K562 (cell line): ENCODE results near the gene SUN5. TPM values are rescaled to one million over a fixed set of nuclear protein-coding genes. Genes with fewer than 3 reads are reported as not detected.

ENCODE experiments used
- ATAC-seq: fragments of 200-7000 bp; cut with Tn5 transposase; 3 replicates; pipeline ENCODE4 v1.9.1; 2020; ENCODE audit warnings: moderate library complexity
- BruUV-seq: library from RNA; stranded (reverse); fragments of 400-500 nt; replicated peaks from 2 replicates; lab custom pipeline; 2021; lab: Mats Ljungman, UMichigan
- CTCF ChIA-PET: fragments of 300-600 bp; formaldehyde crosslinking; extraction: SDS; loops from one replicate; lab custom pipeline; 2021; ENCODE audit warnings: low intra/inter-chr PET ratio; lab: Yijun Ruan, JAX
- POLR2A ChIA-PET: fragments of 300-600, 350-650 bp; sonication (Branson Sonifier 250); formaldehyde crosslinking; extraction: SDS; loops from one replicate; lab custom pipeline; 2021; ENCODE audit warnings: antibody characterized with exemption, inconsistent platforms; lab: Yijun Ruan, JAX
- DNase-seq, 4 experiments: peaks; one replicate each; pipeline versions ENCODE4 v3.0.0 to v3.0.0-alpha.2; 2011 to 2018; ENCODE audit warnings: low spot score in 3 of 4, mixed read lengths in 3 of 4; ENCODE audit errors: extremely low read depth in 1 of 4
- FAIRE-seq: peaks from 2 replicates; lab custom pipeline; 2011; peaks lifted over from hg19 to GRCh38; lab: Jason Lieb, UNC
- H2AFZ ChIP-seq: 2 replicates; pipeline ENCODE4 v1.6.0; 2011; ENCODE audit warnings: low read depth, low read length, control low read depth, inconsistent platforms
- H3K27ac ChIP-seq: fragments of 200-600 bp; 3 replicates; pipeline ENCODE4 v1.8.0; 2011; ENCODE audit warnings: low read depth, mild to moderate bottlenecking, control low read depth, inconsistent platforms, low read length, moderate library complexity, mixed read lengths; ENCODE audit errors: extremely low read depth
- H3K27me3 ChIP-seq, 2 experiments: fragments of 300-600 bp in 1 of 2; 2 replicates in 1 of 2; 3 replicates in 1 of 2; pipeline versions ENCODE4 v1.6.0 to v1.8.0; 2011; ENCODE audit warnings: inconsistent platforms in 2 of 2, low read length in 2 of 2, mild to moderate bottlenecking in 1 of 2, mixed read lengths in 1 of 2, moderate library complexity in 1 of 2; ENCODE audit not compliant: control insufficient read depth in 2 of 2, insufficient read depth in 2 of 2
- H3K36me3 ChIP-seq: fragments of 300-600 bp; 3 replicates; pipeline ENCODE4 v1.8.0; 2011; ENCODE audit warnings: mild to moderate bottlenecking, low read length, inconsistent platforms; ENCODE audit not compliant: control insufficient read depth, insufficient read depth
- H3K4me1 ChIP-seq, 2 experiments: fragments of 200-600 bp in 1 of 2; replicated peaks in 1 of 2; 2 replicates in 1 of 2; 3 replicates in 1 of 2; pipeline versions ENCODE4 v1.5.1 to v1.8.0; 2011; ENCODE audit warnings: inconsistent platforms in 2 of 2, low read length in 2 of 2, mild to moderate bottlenecking in 1 of 2, mixed read lengths in 1 of 2, moderate library complexity in 1 of 2; ENCODE audit not compliant: control insufficient read depth in 2 of 2, insufficient read depth in 2 of 2
- H3K4me2 ChIP-seq: 2 replicates; pipeline ENCODE4 v1.6.1; 2011; ENCODE audit warnings: low read length, control low read depth, inconsistent platforms, mixed read lengths; ENCODE audit not compliant: insufficient read depth
- H3K4me3 ChIP-seq: fragments of 200-600 bp; sonication (generic), shearing (Covaris generic); 2 replicates; pipeline ENCODE4 v1.5.1; 2016; ENCODE audit warnings: control low read depth, inconsistent platforms
- H3K79me2 ChIP-seq: fragments of 200-600 bp; 3 replicates; pipeline ENCODE4 v1.8.0; 2011; ENCODE audit warnings: low read length, inconsistent platforms; ENCODE audit not compliant: control insufficient read depth, insufficient read depth
- H3K9ac ChIP-seq, 2 experiments: 2 replicates each; pipeline versions ENCODE4 v1.6.0 to v1.6.1; 2011; ENCODE audit warnings: low read depth in 2 of 2, low read length in 2 of 2, control low read depth in 1 of 2, inconsistent platforms in 1 of 2, mild to moderate bottlenecking in 1 of 2, mixed read lengths in 1 of 2; ENCODE audit not compliant: insufficient read depth in 1 of 2
- H3K9me1 ChIP-seq: one replicate; pipeline ENCODE4 v1.6.0; 2011; ENCODE audit warnings: inconsistent platforms, mild to moderate bottlenecking, low read length, moderate library complexity; ENCODE audit not compliant: control insufficient read depth, insufficient read depth
- H3K9me3 ChIP-seq: replicated peaks from 2 replicates; pipeline ENCODE4 v1.5.1; 2011; ENCODE audit warnings: low read depth, low read length, inconsistent platforms; ENCODE audit not compliant: control insufficient read depth, insufficient read depth
- H4K20me1 ChIP-seq: replicated peaks from 2 replicates; pipeline ENCODE4 v1.6.1; 2011; ENCODE audit warnings: low read length, inconsistent platforms, mixed read lengths; ENCODE audit not compliant: control insufficient read depth, insufficient read depth
- ATF7 ChIP-seq: fragments of 450-650 bp; IDR thresholded peaks from 2 replicates; pipeline ENCODE4 v1.7.1; 2014; ENCODE audit warnings: mild to moderate bottlenecking, moderate library complexity
- EP400 ChIP-seq: fragments of 450-650 bp; IDR thresholded peaks from 2 replicates; pipeline ENCODE4 v1.6.1; 2017; ENCODE audit warnings: antibody characterized with exemption, mild to moderate bottlenecking, moderate library complexity
- FOSL1 ChIP-seq: fragments of 200-800 bp; sonication (Bioruptor generic); conservative IDR thresholded peaks from 2 replicates; pipeline ENCODE4 v1.6.1; 2016; ENCODE audit warnings: missing genetic modification characterization, missing compliant biosample characterization
- FOXP1 ChIP-seq: sonication (generic); formaldehyde crosslinking; IDR thresholded peaks from 2 replicates; pipeline ENCODE4 v1.8.0; 2022; ENCODE audit warnings: mild to moderate bottlenecking, missing genetic modification reagents
- NBN ChIP-seq: fragments of 450-650 bp; IDR thresholded peaks from 2 replicates; pipeline ENCODE4 v1.6.1; 2016; ENCODE audit warnings: low read depth, mild to moderate bottlenecking
- NFE2 ChIP-seq: IDR thresholded peaks from 2 replicates; pipeline ENCODE4 v1.6.1; 2014; ENCODE audit warnings: antibody characterized with exemption, low read depth
- NR2C1 ChIP-seq, 2 experiments: fragments of 450-650 bp; IDR thresholded peaks; 2 replicates each; pipeline ENCODE4 v1.6.1; 2017; ENCODE audit warnings: mild to moderate bottlenecking in 2 of 2, antibody characterized with exemption in 1 of 2, inconsistent platforms in 1 of 2, missing compliant biosample characterization in 1 of 2, missing genetic modification characterization in 1 of 2
- SAFB2 ChIP-seq: fragments of 200-400 bp; formaldehyde crosslinking; IDR thresholded peaks from 2 replicates; pipeline ENCODE4 v1.6.1; 2018; ENCODE audit warnings: borderline replicate concordance, low read length, low read depth, moderate library complexity; ENCODE audit not compliant: severe bottlenecking
- THRAP3 ChIP-seq: fragments of 450-650 bp; IDR thresholded peaks from 2 replicates; pipeline ENCODE4 v1.6.1; 2016; ENCODE audit warnings: mild to moderate bottlenecking, inconsistent platforms, borderline replicate concordance
- UBTF ChIP-seq, 2 experiments: IDR thresholded peaks; 2 replicates each; pipeline ENCODE4 v1.6.1; 2012; ENCODE audit warnings: improper control_type of control experiment in 2 of 2, low read depth in 2 of 2, low read length in 2 of 2, borderline replicate concordance in 1 of 2
- ZNF217 ChIP-seq: sonication (generic); formaldehyde crosslinking; IDR thresholded peaks from 2 replicates; pipeline ENCODE4 v1.8.0; 2022; ENCODE audit warnings: mild to moderate bottlenecking, missing genetic modification reagents
- WGBS: fragments of 100-300 bp; shearing (Covaris generic); methylation state at CpG from one replicate; pipeline ENCODE4 v1.1.6; 2016; ENCODE audit warnings: low coverage, mixed read lengths; ENCODE audit not compliant: insufficient coverage; ENCODE audit errors: missing lambda C conversion rate; 5-methylcytosine and 5-hydroxymethylcytosine counted together
- in situ Hi-C: fragments of 300-500 bp; cut with MboI; formaldehyde crosslinking; loops from 4 replicates; pipeline ENCODE4 v1.15.0; 2018; ENCODE audit warnings: inconsistent platforms, mixed read lengths
- intact Hi-C: fragments of 100-400 bp; cut with micrococcal nuclease; formaldehyde crosslinking; loops from 2 replicates; pipeline ENCODE4 v1.14.2; 2022
- polyA plus RNA-seq, 8 experiments: library from polyadenylated mRNA; depleted of rRNA in 4 of 8; stranded (reverse) in 5 of 8; unstranded in 3 of 8; fragments of >200 nt; fragmentation: Nextera tagmentation in 2 of 8; fragmentation: Illumina TruSeq in 1 of 8; extraction: Ambion mirVana in 2 of 8; extraction: Trizol in 1 of 8; gene quantifications; 2 replicates each; pipeline versions ENCODE4 v1.2.1 to v1.2.3, GENCODE V29; 2011 to 2014; ENCODE audit warnings: inconsistent platforms in 1 of 8, missing spikeins in 1 of 8
- total RNA-seq, 7 experiments: library from RNA; depleted of rRNA in 6 of 7; stranded (reverse); fragments of >200 nt in 6 of 7; fragmentation: Illumina TruSeq in 2 of 7; extraction: Trizol in 2 of 7; gene quantifications; 2 replicates each; pipeline versions ENCODE4 v1.2.1 to v1.2.3, GENCODE V29; 2011 to 2021; ENCODE audit warnings: low replicate concordance in 1 of 7
- TF ChIP-seq, protein P1 (sequence below): sonication (generic); formaldehyde crosslinking; IDR thresholded peaks from 2 replicates; pipeline ENCODE4 v1.8.0; 2022; ENCODE audit warnings: mild to moderate bottlenecking, missing genetic modification reagents
- TF ChIP-seq, protein P2 (sequence below): sonication (generic); formaldehyde crosslinking; IDR thresholded peaks from 2 replicates; pipeline ENCODE4 v1.4.0; 2020; ENCODE audit warnings: mild to moderate bottlenecking, missing genetic modification reagents

The SUN5 gene
- total and polyA plus RNA-seq, 9 of the 15 experiments (the other 6 are each of a cell fraction or from before 2014, with no cell fraction given) = not detected

DNA sequence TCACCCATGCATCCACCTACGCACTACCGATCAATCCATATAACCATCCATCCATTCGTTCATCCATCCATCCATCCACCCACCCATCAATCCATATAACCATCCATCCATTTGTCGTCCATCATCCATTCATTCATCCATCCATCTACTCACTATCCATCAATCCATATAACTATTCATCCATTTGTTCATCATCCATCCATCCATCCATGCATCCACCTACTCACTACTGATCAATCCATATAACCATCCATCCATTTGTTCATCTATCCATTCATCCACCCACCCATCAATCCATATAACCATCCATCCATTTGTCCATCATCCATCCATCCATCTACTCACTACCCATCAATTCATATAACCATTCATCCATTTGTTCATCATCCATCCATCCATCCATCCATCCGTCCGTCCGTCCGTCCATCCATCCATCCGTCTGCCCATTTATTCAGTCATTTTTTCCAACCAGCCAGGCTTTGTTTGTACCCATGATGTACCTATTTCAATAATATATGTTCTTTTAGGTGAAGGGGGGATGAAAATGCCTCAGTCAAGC is 21.2 kb upstream of the SUN5 start:
- ChIA-PET POLR2A (interaction anchor here (1.2 kb wide), 1 partner anchor 8 kb away, joined by 7 read pairs; no protein-coding TSS in a partner anchor), CTCF (no interaction called here)
- H3K4me1 ChIP-seq = no peaks in the 10 kb centered on the region
- no peak overlapping the region for H3K4me2 ChIP-seq
- H3K79me2 ChIP-seq = no peaks in the 10 kb centered on the region
- H3K4me3 ChIP-seq = no peak overlapping the region
- peaks cover under 1 to 6% of the 10 kb centered on the region in 2 experiments; a peak in 3 of 5 replicates for H3K27me3 ChIP-seq
- H3K9me3 ChIP-seq = no peaks in the 10 kb centered on the region
- H2AFZ ChIP-seq = no peak overlapping the region
- TF ChIP-seq, protein P1, sequence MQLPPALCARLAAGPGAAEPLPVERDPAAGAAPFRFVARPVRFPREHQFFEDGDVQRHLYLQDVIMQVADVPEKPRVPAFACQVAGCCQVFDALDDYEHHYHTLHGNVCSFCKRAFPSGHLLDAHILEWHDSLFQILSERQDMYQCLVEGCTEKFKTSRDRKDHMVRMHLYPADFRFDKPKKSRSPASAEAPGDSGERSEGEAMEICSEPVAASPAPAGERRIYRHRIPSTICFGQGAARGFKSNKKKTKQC = no peak
- no peak for TF ChIP-seq NFE2
- no peak for TF ChIP-seq NBN
- no peak for TF ChIP-seq NR2C1 (IDR thresholded peaks at IDR 0.05)
- no peak for TF ChIP-seq NR2C1 (tag; IDR thresholded peaks at IDR 0.05)
- TF ChIP-seq ZNF217 = no peak
- no peak for TF ChIP-seq FOSL1 (tag)
- TF ChIP-seq SAFB2 = no peak
- no peak for TF ChIP-seq ATF7
- TF ChIP-seq, protein P2, sequence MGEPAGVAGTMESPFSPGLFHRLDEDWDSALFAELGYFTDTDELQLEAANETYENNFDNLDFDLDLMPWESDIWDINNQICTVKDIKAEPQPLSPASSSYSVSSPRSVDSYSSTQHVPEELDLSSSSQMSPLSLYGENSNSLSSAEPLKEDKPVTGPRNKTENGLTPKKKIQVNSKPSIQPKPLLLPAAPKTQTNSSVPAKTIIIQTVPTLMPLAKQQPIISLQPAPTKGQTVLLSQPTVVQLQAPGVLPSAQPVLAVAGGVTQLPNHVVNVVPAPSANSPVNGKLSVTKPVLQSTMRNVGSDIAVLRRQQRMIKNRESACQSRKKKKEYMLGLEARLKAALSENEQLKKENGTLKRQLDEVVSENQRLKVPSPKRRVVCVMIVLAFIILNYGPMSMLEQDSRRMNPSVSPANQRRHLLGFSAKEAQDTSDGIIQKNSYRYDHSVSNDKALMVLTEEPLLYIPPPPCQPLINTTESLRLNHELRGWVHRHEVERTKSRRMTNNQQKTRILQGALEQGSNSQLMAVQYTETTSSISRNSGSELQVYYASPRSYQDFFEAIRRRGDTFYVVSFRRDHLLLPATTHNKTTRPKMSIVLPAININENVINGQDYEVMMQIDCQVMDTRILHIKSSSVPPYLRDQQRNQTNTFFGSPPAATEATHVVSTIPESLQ (CRISPR knock-in tag) = no peak
- TF ChIP-seq EP400 = no peak
- no peak for TF ChIP-seq UBTF (IDR thresholded peaks at IDR 0.05; ENCODE audit: borderline replicate concordance in 1 of 2, low read depth in 2 of 2, low read length in 2 of 2)
- TF ChIP-seq FOXP1 (CRISPR knock-in tag) = no peak
- TF ChIP-seq THRAP3 = no peak
- no peak overlapping the region for H3K9ac ChIP-seq
- H4K20me1 ChIP-seq = no peaks in the 10 kb centered on the region; the same call in 1 of the 2 replicates
- WGBS = 0% methylated on average over 9 of the region's 9 CpGs
- H3K27ac ChIP-seq = no peak overlapping the region
- no peaks in the 10 kb centered on the region for H3K36me3 ChIP-seq
- BruUV-seq = no TSS peak
- in situ Hi-C loops (no loop called here), intact Hi-C loops (no loop called here)
- ATAC-seq (no peak), FAIRE-seq (no peak), DNase-seq (no peak)
- H3K9me1 ChIP-seq = no peaks in the 10 kb centered on the region
